Measurements from ENCODE around the gene PGM3. TPM values are rescaled to one million over a fixed set of nuclear protein-coding genes. Genes with fewer than 3 reads are reported as not detected.

Gene PGM3
- total RNA-seq, 4 donors from 2014 or later: 10.9 to 20.6 (median 16.9) TPM

DNA sequence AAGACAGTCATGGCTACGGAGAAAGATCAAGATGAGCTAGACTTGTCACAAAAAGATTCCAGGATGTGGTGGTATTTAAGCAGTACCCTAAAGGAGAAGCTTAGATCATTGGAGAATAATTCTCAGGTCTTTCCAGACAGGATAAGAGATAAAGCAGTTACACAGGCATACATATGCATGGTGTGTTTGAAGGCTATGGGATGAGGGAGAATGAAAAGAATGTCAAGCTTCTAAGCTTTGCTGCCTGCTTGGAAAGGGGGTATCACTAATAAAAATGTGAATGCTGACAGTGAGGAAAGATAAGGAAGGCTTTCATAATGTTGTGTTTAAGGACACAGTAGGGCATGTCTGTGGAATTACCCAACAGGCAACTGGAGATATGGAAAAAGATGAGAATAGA, 28.2 kb upstream of the PGM3 start:
- Histone ChIP-seq H3K27me3 (no peaks in the 10 kb centered on the region), H3K27ac (no peak overlapping the region), H3K9me3 (no peaks in the 10 kb centered on the region), H3K4me1 (no peaks in the 10 kb centered on the region), H3K4me3 (no peak overlapping the region), H3K36me3 (peaks cover 0 to 23% (median 0%) of the 10 kb centered on the region in 3 donors)
- intact Hi-C loops (cut with DNase I): no loop called here
- no peak for TF ChIP-seq POLR2A (IDR thresholded peaks at IDR 0.05)
- TF ChIP-seq, protein P1, sequence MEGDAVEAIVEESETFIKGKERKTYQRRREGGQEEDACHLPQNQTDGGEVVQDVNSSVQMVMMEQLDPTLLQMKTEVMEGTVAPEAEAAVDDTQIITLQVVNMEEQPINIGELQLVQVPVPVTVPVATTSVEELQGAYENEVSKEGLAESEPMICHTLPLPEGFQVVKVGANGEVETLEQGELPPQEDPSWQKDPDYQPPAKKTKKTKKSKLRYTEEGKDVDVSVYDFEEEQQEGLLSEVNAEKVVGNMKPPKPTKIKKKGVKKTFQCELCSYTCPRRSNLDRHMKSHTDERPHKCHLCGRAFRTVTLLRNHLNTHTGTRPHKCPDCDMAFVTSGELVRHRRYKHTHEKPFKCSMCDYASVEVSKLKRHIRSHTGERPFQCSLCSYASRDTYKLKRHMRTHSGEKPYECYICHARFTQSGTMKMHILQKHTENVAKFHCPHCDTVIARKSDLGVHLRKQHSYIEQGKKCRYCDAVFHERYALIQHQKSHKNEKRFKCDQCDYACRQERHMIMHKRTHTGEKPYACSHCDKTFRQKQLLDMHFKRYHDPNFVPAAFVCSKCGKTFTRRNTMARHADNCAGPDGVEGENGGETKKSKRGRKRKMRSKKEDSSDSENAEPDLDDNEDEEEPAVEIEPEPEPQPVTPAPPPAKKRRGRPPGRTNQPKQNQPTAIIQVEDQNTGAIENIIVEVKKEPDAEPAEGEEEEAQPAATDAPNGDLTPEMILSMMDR (IDR thresholded peaks at IDR 0.05): no peak
- DNase-seq: no peak
- WGBS, 2 donors: 90 to 100% methylated on average over 1 of the region's 1 CpG

DNA sequence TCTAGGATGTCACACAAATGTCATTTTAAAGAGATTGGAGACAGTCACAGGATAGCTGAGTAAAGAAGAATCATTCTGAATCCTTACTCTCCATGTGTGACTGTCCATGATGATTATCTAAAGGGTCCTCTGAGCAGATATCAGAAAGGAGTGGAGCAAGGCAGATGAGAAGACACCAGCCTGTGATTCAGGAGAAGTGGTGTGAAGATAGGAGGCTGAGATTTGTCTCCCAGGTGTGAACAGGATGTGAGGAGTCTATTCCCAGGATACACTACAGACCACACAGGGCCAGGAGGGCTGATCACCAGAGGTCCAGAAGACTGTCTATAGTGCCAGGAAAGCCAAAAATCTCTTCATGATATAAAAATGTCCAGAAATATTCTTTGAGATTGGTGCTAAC, 27.1 kb upstream of the PGM3 start:
- H3K4me3 ChIP-seq: no peak overlapping the region
- peaks cover 0 to 23% (median 0%) of the 10 kb centered on the region in 3 donors for H3K36me3 ChIP-seq
- no peaks in the 10 kb centered on the region for H3K9me3 ChIP-seq
- no peak for TF ChIP-seq POLR2A (IDR thresholded peaks at IDR 0.05)
- TF ChIP-seq, protein P1 (IDR thresholded peaks at IDR 0.05): no peak
- H3K27ac ChIP-seq: no peak overlapping the region
- intact Hi-C loops (cut with DNase I): no loop called here
- no peaks in the 10 kb centered on the region for H3K4me1 ChIP-seq
- H3K27me3 ChIP-seq: no peaks in the 10 kb centered on the region
- no peak for DNase-seq

DNA sequence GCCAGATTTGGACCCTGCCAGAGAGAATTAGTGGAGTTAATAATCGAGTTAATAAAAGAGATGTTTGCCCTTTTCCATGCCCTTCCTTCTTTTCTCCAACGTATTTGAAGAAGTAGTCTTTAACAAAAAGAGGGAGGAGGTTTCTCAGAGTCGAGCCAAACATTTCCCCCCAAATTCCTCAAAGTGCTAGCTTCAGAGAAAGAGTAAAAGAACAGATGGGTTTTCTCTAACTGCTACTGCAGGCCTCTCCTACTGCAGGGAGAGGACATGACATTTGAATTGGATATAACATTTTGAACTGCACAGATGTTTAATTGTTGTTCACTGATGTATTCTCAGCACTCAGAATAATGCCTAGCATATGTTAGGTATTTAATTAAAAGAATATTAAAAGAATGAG, 25.6 kb upstream of the PGM3 start:
- Histone ChIP-seq H3K4me3 (no peak overlapping the region), H3K27me3 (no peaks in the 10 kb centered on the region), H3K4me1 (no peaks in the 10 kb centered on the region), H3K9me3 (no peaks in the 10 kb centered on the region), H3K27ac (no peak overlapping the region), H3K36me3 (peaks cover 0 to 16% (median 0%) of the 10 kb centered on the region in 3 donors)
- TF ChIP-seq, protein P1 (IDR thresholded peaks at IDR 0.05): no peak
- TF ChIP-seq POLR2A (IDR thresholded peaks at IDR 0.05): no peak
- no peak for DNase-seq
- 49 to 61% methylated on average over 3 of the region's 3 CpGs for WGBS, 2 donors
- intact Hi-C loops (cut with DNase I): no loop called here

DNA sequence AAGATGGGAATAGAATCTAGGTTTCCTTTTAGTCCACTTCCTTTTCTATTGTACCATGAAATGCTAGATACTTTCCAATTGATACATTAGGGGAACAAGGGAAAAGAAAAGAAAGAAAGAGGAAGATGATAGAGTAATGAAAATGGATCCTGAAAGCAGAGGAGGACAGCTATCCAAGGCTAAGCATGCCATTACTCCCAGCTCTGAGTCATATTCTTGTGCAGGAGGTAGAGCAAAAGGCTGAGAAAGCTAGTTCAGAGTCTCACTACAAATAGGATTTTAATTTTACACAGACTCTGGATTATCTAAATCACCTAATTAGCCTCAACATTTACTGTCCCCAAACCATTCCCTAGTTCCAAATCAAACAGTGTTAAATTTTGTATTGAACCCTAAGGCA, 23.7 kb upstream of the PGM3 start:
- no peak overlapping the region for H3K27ac ChIP-seq
- intact Hi-C loops (cut with DNase I): no loop called here

DNA sequence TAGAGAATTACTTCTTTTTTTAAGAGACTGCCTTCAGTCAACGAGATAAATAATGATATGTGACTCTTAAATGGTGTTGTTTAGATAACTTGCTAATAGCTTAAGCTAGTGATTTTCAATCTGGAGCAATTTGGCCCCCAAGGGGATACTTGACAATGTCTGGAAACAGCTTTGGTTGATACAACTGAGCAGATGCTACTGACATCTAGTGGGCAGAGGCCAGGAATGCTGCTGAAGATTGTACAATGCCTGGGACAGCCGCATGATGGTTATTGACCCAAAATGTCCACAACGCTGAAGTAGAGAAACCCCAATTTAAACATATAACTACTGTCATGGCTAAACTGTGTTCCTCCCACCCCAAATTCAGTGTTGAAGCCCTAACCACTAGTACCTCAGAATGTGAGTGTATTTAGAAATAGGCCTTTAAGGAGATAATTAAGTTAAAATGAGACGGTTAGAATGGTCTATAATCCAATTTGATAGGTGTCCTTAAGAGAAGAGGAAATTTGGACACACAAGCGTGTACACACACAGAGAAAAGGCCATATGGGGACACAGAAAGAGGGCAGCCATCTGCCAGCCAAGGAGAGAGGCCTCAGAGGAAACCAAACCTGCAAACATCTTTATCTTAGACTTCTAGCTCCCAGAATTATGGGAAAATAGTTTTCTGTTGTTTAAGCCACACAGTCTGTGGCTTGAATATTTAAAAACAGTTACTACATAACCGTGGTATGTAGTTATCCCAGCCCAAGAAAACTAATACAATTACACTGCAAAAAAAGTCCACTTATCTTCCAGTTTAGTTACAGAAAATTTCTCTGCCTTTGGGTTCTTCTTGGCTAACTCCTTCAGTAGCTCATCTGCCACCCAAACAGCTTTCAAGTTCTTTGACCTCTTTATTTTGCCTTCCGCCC, 22.3 kb upstream of the PGM3 start:
- no peaks in the 10 kb centered on the region for H3K9me3 ChIP-seq
- no peak for DNase-seq
- no peaks in the 10 kb centered on the region for H3K4me1 ChIP-seq
- peaks cover 0 to 13% (median 0%) of the 10 kb centered on the region in 3 donors for H3K36me3 ChIP-seq
- no peak overlapping the region for H3K27ac ChIP-seq
- H3K4me3 ChIP-seq: no peak overlapping the region
- 28 to 34% methylated on average over 7 of the region's 7 CpGs for WGBS, 2 donors
- intact Hi-C loops (cut with DNase I): no loop called here
- TF ChIP-seq, protein P1 (IDR thresholded peaks at IDR 0.05): peak; percentile 40 to 75 (median 53)
- no peak for TF ChIP-seq POLR2A (IDR thresholded peaks at IDR 0.05)
- no peaks in the 10 kb centered on the region for H3K27me3 ChIP-seq

More for the DNA sequence above, 23.7 kb upstream of the PGM3 start:
- Histone ChIP-seq H3K27me3 (no peaks in the 10 kb centered on the region), H3K9me3 (no peaks in the 10 kb centered on the region), H3K4me3 (no peak overlapping the region), H3K4me1 (no peaks in the 10 kb centered on the region), H3K36me3 (peaks cover 0 to 9% (median 0%) of the 10 kb centered on the region in 3 donors)
- TF ChIP-seq POLR2A (IDR thresholded peaks at IDR 0.05): no peak
- no peak for DNase-seq
